HepG2 (cell line): Measurements from ENCODE around the gene KIF23. TPM values are rescaled to one million over a fixed set of nuclear protein-coding genes. Genes with fewer than 3 reads are reported as not detected.

Source experiments
- BCL6 ChIP-seq: IDR thresholded peaks from 2 replicates; pipeline ENCODE4 v1.6.1; 2016; ENCODE audit warnings: missing genetic modification reagents, missing compliant biosample characterization
- FIP1L1 ChIP-seq: fragments of 200-400 bp; formaldehyde crosslinking; IDR thresholded peaks from 2 replicates; pipeline ENCODE4 v1.6.1; 2018; ENCODE audit warnings: low read depth, mild to moderate bottlenecking, low read length, moderate library complexity, borderline replicate concordance; ENCODE audit not compliant: insufficient read depth
- IKZF4 ChIP-seq: sonication (generic); formaldehyde crosslinking; IDR thresholded peaks from 2 replicates; pipeline ENCODE4 v1.5.1; 2020; ENCODE audit warnings: borderline replicate concordance, mild to moderate bottlenecking, low read depth, missing genetic modification reagents; ENCODE audit errors: not compliant biosample characterization
- PHF8 ChIP-seq: sonication (generic); formaldehyde crosslinking; IDR thresholded peaks from 2 replicates; pipeline ENCODE4 v1.5.0; 2020; ENCODE audit warnings: missing genetic modification reagents
- RFX3 ChIP-seq: IDR thresholded peaks from 2 replicates; pipeline ENCODE4 v1.6.1; 2016; ENCODE audit warnings: missing biosample characterization, missing genetic modification reagents
- THAP11 ChIP-seq: IDR thresholded peaks from 2 replicates; pipeline ENCODE4 v1.6.1; 2016; ENCODE audit warnings: missing biosample characterization, missing genetic modification reagents
- ZBTB26 ChIP-seq: IDR thresholded peaks from 2 replicates; pipeline ENCODE4 v1.6.1; 2016; ENCODE audit warnings: missing compliant biosample characterization, missing genetic modification reagents, borderline replicate concordance
- ZBTB7B ChIP-seq: sonication (generic); formaldehyde crosslinking; IDR thresholded peaks from 2 replicates; pipeline ENCODE4 v1.4.0; 2020; ENCODE audit warnings: missing genetic modification reagents
- ZFY ChIP-seq: sonication (generic); formaldehyde crosslinking; IDR thresholded peaks from 2 replicates; pipeline ENCODE4 v1.4.0; 2020; ENCODE audit warnings: missing genetic modification reagents
- ZGPAT ChIP-seq: IDR thresholded peaks from 2 replicates; pipeline ENCODE4 v1.6.1; 2016; ENCODE audit warnings: mild to moderate bottlenecking
- ZNF12 ChIP-seq: sonication (generic); formaldehyde crosslinking; IDR thresholded peaks from 2 replicates; pipeline ENCODE4 v1.5.0; 2020; ENCODE audit warnings: missing genetic modification reagents
- ZNF224 ChIP-seq: sonication (generic); formaldehyde crosslinking; IDR thresholded peaks from 2 replicates; pipeline ENCODE4 v1.5.0; 2020; ENCODE audit warnings: mild to moderate bottlenecking, missing genetic modification reagents
- ZNF512 ChIP-seq: sonication (generic); formaldehyde crosslinking; IDR thresholded peaks from 2 replicates; pipeline ENCODE4 v1.4.0; 2020; ENCODE audit warnings: mild to moderate bottlenecking, missing genetic modification reagents
- ZNF513 ChIP-seq: sonication (generic); formaldehyde crosslinking; conservative IDR thresholded peaks from 2 replicates; pipeline ENCODE4 v1.5.0; 2020; ENCODE audit warnings: missing genetic modification reagents
- ZNF644 ChIP-seq: IDR thresholded peaks from 2 replicates; pipeline ENCODE4 v1.6.1; 2016; ENCODE audit warnings: low read depth
- ZNF816 ChIP-seq: sonication (generic); formaldehyde crosslinking; IDR thresholded peaks from 2 replicates; pipeline ENCODE4 v1.8.0; 2022; ENCODE audit warnings: missing genetic modification reagents, mild to moderate bottlenecking, borderline replicate concordance
- ZSCAN12 ChIP-seq: sonication (generic); formaldehyde crosslinking; IDR thresholded peaks from 2 replicates; pipeline ENCODE4 v1.9.0; 2021; ENCODE audit warnings: mild to moderate bottlenecking, missing genetic modification reagents
- polyA plus RNA-seq, 8 experiments: library from polyadenylated mRNA; depleted of rRNA in 3 of 8; stranded (reverse) in 7 of 8; unstranded in 1 of 8; fragments of >200 nt; fragmentation: Illumina TruSeq in 4 of 8; extraction: Trizol in 4 of 8; gene quantifications; 2 replicates each; pipeline versions ENCODE4 v1.2.1 to v1.2.3, GENCODE V29; 2011 to 2016; ENCODE audit warnings: low read depth in 4 of 8, missing spikeins in 1 of 8, mixed read lengths in 1 of 8; ENCODE audit not compliant: insufficient read depth in 1 of 8
- total RNA-seq, 5 experiments: library from RNA; depleted of rRNA; stranded (reverse); fragments of >200 nt; fragmentation: Illumina TruSeq; extraction: Trizol; gene quantifications; 2 replicates each; pipeline ENCODE4 v1.2.3, GENCODE V29; 2016; ENCODE audit warnings: low read depth in 1 of 5

The KIF23 gene
- total and polyA plus RNA-seq, 2 of the 13 experiments (the other 11 are each of a cell fraction or from before 2014, with no cell fraction given): 11.3 to 38.1 TPM

GRCh38 chr15:69462493-69463181, 48.5 kb downstream of the KIF23 start (continued):
- TF ChIP-seq ZBTB26: no peak; the same call in 1 of the 2 replicates
- peak; percentile 56; the same call in 1 of the 2 replicates for TF ChIP-seq ZFY (CRISPR knock-in tag)
- TF ChIP-seq IKZF4 (CRISPR knock-in tag): no peak
- TF ChIP-seq ZNF513: no peak
- TF ChIP-seq FIP1L1: no peak
- no peak for TF ChIP-seq RFX3
- TF ChIP-seq ZNF816 (CRISPR knock-in tag): no peak
- 0 out of 2 replicates have a peak, but pooled peaks have one; percentile 9 for TF ChIP-seq ZNF224 (CRISPR knock-in tag)
- TF ChIP-seq THAP11 (CRISPR knock-in tag): peak; percentile 62; the same call in 1 of the 2 replicates
- TF ChIP-seq ZNF644 (CRISPR knock-in tag): no peak
- TF ChIP-seq PHF8 (CRISPR knock-in tag): peak; percentile 78
- TF ChIP-seq ZNF512 (CRISPR knock-in tag): no peak
- no peak for TF ChIP-seq ZSCAN12
- TF ChIP-seq ZBTB7B (CRISPR knock-in tag): peak; percentile 74; the same call in 1 of the 2 replicates
- peak; percentile 69 for TF ChIP-seq ZGPAT
- TF ChIP-seq BCL6 (CRISPR knock-in tag): peak; percentile 68; the same call in 1 of the 2 replicates
- TF ChIP-seq ZNF12 (CRISPR knock-in tag): 0 out of 2 replicates have a peak, but pooled peaks have one; percentile 43
